Vagina (tissue), 2 donors: ENCODE measurements around the gene CNPY3.

Experiments
- POLR2A ChIP-seq, 2 donors: fragments of 450-650 bp; IDR thresholded peaks; one replicate each; pipeline ENCODE4 v1.6.1; 2017; ENCODE audit warnings: antibody characterized with exemption in 2 of 2, mild to moderate bottlenecking in 2 of 2, moderate library complexity in 2 of 2
- POLR2AphosphoS5 ChIP-seq, 2 donors: sonication (generic); formaldehyde crosslinking; IDR thresholded peaks; one replicate each; pipeline ENCODE4 v1.9.0; 2017; ENCODE audit warnings: antibody characterized with exemption in 2 of 2, mild to moderate bottlenecking in 2 of 2, low read depth in 1 of 2; ENCODE audit not compliant: insufficient read depth in 1 of 2
- TF ChIP-seq, protein P1 (sequence below), 3 experiments: fragments of 450-650 bp in 2 of 3; fragments of 200-600 bp in 1 of 3; sonication (generic) in 1 of 3; IDR thresholded peaks; one replicate each; pipeline ENCODE4 v1.5.1; 2017 to 2019; ENCODE audit warnings: antibody characterized with exemption in 3 of 3, mild to moderate bottlenecking in 2 of 3, moderate library complexity in 2 of 3

DNA sequence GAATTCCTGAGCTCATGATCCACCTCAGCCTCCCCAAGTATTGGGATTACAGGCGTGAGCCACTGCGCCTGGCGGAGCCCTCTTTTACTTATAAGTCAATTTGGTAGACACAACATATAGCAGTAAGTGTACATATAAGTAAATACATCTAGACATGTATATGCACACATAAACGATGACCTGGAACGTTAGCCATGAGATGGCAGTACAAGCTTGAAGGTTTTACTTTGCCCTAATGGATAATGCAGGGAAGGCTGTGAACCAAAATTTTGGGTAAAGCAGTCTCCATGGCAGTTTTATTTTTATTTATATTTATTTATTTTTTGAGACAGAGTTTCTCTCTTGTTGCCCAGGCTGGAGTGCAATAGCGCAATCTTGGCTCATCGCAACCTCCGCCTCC is 28.8 kb downstream of the CNPY3 start:
- TF ChIP-seq, protein P1, sequence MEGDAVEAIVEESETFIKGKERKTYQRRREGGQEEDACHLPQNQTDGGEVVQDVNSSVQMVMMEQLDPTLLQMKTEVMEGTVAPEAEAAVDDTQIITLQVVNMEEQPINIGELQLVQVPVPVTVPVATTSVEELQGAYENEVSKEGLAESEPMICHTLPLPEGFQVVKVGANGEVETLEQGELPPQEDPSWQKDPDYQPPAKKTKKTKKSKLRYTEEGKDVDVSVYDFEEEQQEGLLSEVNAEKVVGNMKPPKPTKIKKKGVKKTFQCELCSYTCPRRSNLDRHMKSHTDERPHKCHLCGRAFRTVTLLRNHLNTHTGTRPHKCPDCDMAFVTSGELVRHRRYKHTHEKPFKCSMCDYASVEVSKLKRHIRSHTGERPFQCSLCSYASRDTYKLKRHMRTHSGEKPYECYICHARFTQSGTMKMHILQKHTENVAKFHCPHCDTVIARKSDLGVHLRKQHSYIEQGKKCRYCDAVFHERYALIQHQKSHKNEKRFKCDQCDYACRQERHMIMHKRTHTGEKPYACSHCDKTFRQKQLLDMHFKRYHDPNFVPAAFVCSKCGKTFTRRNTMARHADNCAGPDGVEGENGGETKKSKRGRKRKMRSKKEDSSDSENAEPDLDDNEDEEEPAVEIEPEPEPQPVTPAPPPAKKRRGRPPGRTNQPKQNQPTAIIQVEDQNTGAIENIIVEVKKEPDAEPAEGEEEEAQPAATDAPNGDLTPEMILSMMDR (IDR thresholded peaks at IDR 0.05), result no peak
- TF ChIP-seq POLR2A (IDR thresholded peaks at IDR 0.05) (no peak), POLR2AphosphoS5 (IDR thresholded peaks at IDR 0.05; ENCODE audit: insufficient read depth in 1 of 2, low read depth in 1 of 2) (no peak)
